Measurements from ENCODE around the gene CUL4A. TPM values are rescaled to one million over a fixed set of nuclear protein-coding genes. Genes with fewer than 3 reads are reported as not detected.

The CUL4A gene
- total RNA-seq, 4 donors from 2014 or later = 67.3 to 268 (median 101) TPM

DNA sequence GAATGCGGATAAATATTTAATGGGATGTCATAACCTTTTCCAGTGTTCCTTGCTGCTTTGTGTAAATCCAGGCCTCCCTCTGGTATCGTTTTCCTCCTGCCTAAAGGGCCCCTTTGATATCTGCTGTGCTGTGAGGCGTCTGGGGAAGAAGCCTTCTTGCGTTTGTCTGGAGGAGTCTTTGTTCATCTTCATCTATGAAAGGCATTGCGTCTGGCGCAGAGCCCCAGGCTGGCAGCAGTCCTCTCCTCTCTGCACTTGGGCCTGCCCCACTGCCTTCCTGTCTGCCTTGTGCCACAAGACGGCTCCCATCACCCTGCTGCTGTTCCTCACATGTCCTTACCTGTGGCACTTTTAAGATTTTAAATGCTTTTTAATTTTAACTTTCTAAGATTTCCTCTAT is 41.2 kb upstream of the CUL4A start:
- 56 to 65% methylated on average over 7 of the region's 7 CpGs for WGBS, 2 donors
- Histone ChIP-seq H3K36me3 (peaks cover 0 to 54% (median 5%) of the 10 kb centered on the region in 3 donors), H3K9me3 (peaks cover 0 to 5% (median 0%) of the 10 kb centered on the region in 4 donors), H3K4me1 (no peaks in the 10 kb centered on the region), H3K27ac (no peak overlapping the region), H3K27me3 (peaks cover 0 to 11% of the 10 kb centered on the region in 2 donors), H3K4me3 (no peak overlapping the region)
- no peak for DNase-seq (ENCODE audit: low spot score in 2 of 2)
- no peak for TF ChIP-seq POLR2A (IDR thresholded peaks at IDR 0.05)
- no peak for TF ChIP-seq EP300 (IDR thresholded peaks at IDR 0.05)
- TF ChIP-seq, protein P1, sequence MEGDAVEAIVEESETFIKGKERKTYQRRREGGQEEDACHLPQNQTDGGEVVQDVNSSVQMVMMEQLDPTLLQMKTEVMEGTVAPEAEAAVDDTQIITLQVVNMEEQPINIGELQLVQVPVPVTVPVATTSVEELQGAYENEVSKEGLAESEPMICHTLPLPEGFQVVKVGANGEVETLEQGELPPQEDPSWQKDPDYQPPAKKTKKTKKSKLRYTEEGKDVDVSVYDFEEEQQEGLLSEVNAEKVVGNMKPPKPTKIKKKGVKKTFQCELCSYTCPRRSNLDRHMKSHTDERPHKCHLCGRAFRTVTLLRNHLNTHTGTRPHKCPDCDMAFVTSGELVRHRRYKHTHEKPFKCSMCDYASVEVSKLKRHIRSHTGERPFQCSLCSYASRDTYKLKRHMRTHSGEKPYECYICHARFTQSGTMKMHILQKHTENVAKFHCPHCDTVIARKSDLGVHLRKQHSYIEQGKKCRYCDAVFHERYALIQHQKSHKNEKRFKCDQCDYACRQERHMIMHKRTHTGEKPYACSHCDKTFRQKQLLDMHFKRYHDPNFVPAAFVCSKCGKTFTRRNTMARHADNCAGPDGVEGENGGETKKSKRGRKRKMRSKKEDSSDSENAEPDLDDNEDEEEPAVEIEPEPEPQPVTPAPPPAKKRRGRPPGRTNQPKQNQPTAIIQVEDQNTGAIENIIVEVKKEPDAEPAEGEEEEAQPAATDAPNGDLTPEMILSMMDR (IDR thresholded peaks at IDR 0.05) = no peak

DNA sequence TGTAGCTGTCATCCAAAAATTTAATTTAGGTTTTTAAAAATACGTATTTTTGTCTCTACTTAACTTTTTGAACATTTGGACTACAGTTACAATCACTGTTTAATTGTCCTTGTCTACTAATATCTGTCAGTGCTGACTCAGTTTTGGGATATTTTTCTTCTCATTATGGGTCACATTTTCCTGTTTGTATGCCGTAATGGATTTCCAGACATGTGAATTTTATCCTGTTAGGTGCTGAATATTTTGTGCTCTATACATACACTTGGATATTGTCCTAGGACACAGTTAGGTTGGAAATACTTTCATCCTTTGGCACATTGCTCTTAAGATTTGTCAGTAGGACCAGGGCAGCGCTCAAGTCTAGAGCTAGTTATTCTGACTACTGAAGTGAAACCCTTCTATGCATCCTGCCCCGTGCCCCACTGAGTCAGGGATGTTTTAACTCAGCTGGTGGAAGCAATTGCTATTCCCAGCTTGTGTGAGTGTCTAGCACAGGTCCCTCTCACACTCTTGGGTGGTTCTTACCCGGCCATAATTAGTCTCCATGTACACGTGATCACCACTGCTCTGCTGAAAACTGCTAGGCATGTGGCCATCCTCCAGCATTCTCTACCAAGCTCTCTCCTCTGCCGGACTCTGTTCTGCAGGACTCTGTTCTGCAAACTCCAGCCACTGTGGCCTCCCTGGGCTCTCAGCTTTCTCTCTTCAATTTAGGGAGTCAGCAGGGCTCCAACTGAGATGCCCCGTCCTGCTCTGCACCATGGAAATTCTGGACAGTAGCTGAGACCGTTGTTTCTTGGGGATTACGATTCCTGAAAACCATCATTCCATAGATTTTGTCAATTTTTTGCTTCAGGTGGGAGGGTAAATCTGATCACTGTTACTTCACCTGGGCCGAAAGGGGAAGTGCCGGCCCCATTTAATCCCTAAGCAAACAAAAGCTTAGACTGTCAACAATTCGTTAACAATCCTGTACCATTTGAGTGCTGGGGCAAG is 39.8 kb upstream of the CUL4A start:
- peaks cover 0 to 68% (median 5%) of the 10 kb centered on the region in 3 donors for H3K36me3 ChIP-seq
- 86 to 93% methylated on average over 13 of the region's 13 CpGs for WGBS, 2 donors
- H3K27ac ChIP-seq = no peak overlapping the region
- no peak overlapping the region for H3K4me3 ChIP-seq
- no peak for TF ChIP-seq EP300 (IDR thresholded peaks at IDR 0.05)
- TF ChIP-seq, protein P1 (IDR thresholded peaks at IDR 0.05) = no peak
- no peak for TF ChIP-seq POLR2A (IDR thresholded peaks at IDR 0.05)
- H3K27me3 ChIP-seq = no peaks in the 10 kb centered on the region
- H3K4me1 ChIP-seq = no peaks in the 10 kb centered on the region
- H3K9me3 ChIP-seq = peaks cover 0 to 5% (median 0%) of the 10 kb centered on the region in 4 donors
- no peak for DNase-seq (ENCODE audit: low spot score in 2 of 2)

DNA sequence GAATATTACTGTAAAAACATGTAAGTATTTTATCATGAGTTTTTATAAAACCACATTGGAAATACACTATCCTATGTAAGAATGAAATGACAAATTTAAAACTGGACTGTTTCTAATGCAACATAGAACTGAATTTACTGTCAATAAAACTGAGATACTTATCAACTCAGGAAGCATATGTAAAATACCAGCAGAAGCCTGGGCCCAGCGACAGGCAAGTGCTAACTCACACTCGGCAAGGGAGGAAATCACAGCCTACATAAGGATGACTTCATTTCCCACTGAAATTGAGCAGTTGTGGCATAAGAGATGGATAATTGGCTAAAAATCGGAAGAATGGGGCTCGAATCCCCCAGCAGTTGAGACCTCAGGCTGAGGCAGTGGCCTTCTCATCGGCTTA is 38.9 kb upstream of the CUL4A start:
- no peak for DNase-seq (ENCODE audit: low spot score in 2 of 2)
- Histone ChIP-seq H3K4me3 (no peak overlapping the region), H3K4me1 (no peaks in the 10 kb centered on the region), H3K27me3 (no peaks in the 10 kb centered on the region), H3K36me3 (peaks cover 0 to 77% (median 8%) of the 10 kb centered on the region in 3 donors), H3K9me3 (peaks cover 0 to 5% (median 0%) of the 10 kb centered on the region in 4 donors), H3K27ac (no peak overlapping the region)
- TF ChIP-seq POLR2A (IDR thresholded peaks at IDR 0.05) = no peak
- TF ChIP-seq EP300 (IDR thresholded peaks at IDR 0.05) = no peak
- TF ChIP-seq, protein P1 (IDR thresholded peaks at IDR 0.05) = no peak
- 72 to 75% methylated on average over 5 of the region's 5 CpGs for WGBS, 2 donors

DNA sequence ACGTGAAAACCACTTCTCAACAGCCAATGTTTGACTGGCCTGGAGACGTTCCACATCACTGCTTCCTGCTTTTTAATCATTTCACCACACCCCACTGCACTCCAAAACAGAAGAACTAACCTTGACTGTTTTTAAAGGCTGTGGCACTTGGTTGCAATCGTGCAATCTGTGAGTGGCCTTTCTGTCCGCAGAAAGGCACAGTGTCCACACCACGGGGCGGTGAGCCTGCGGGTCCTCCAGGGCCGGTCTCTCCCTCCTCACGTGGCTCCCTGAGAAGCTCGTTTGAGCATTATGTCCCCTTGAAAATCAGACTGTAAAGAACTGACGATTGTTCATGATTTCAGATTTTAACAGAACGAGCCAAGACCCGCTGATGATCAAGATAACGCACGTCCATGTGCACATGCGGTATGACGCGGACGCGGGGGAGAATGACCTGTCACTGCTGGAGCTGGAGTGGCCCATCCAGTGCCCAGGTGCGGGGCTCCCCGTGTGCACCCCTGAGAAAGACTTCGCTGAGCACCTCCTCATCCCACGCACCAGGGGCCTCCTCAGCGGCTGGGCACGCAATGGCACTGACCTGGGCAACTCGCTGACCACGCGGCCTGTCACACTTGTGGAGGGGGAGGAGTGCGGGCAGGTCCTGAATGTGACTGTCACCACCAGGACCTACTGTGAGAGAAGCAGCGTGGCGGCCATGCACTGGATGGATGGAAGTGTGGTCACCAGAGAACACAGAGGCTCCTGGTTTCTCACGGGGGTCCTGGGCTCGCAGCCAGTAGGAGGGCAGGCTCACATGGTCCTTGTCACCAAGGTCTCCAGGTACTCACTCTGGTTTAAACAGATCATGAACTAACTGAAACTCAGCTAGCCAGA is 37.9 kb upstream of the CUL4A start:
- no peaks in the 10 kb centered on the region for H3K4me1 ChIP-seq
- no peak overlapping the region for H3K27ac ChIP-seq
- H3K9me3 ChIP-seq = peaks cover 0 to 5% (median 0%) of the 10 kb centered on the region in 4 donors
- WGBS, 2 donors = 91 to 94% methylated on average over 32 to 34 of the region's 34 CpGs
- no peak for DNase-seq (ENCODE audit: low spot score in 2 of 2)
- H3K4me3 ChIP-seq = no peak overlapping the region
- no peaks in the 10 kb centered on the region for H3K27me3 ChIP-seq
- TF ChIP-seq, protein P1 (IDR thresholded peaks at IDR 0.05) = no peak
- TF ChIP-seq EP300 (IDR thresholded peaks at IDR 0.05) = no peak
- no peak for TF ChIP-seq POLR2A (IDR thresholded peaks at IDR 0.05)
- H3K36me3 ChIP-seq = peaks cover 4 to 87% (median 11%) of the 10 kb centered on the region in 3 donors
